Stimulated activated naive CD8-positive, alpha-beta T cell treated with anti-CD3 and anti-CD28 coated beads, Interleukin-15, amount 100 ng/mL, for 72 hours (primary cell): ENCODE measurements around the gene NAAA.
"Not testable (repeated sequence)": the region's sequence is repeated elsewhere in the genome, so short reads cannot be mapped to it uniquely, and the experiment has no call there.

ENCODE experiments used
- ATAC-seq: fragments of 150-1000 bp; cut with Tn5 transposase; 2 replicates; pipeline ENCODE4 v1.10.0; 2021; ENCODE audit warnings: mild to moderate bottlenecking, moderate library complexity
- DNase-seq, 2 donors: peaks; one replicate each; pipeline ENCODE4 v3.0.0; 2021 to 2022
- H3K27ac Mint-ChIP-seq, 2 donors: one replicate each; pipeline ENCODE4 v1.8.0; 2022; ENCODE audit warnings: mild to moderate bottlenecking in 2 of 2, mixed read lengths in 2 of 2, moderate library complexity in 2 of 2
- H3K27me3 Mint-ChIP-seq: one replicate; pipeline ENCODE4 v1.8.0; 2022; ENCODE audit warnings: mixed read lengths
- H3K4me1 Mint-ChIP-seq: one replicate; pipeline ENCODE4 v1.8.0; 2022; ENCODE audit warnings: mild to moderate bottlenecking, mixed read lengths
- H3K4me3 Mint-ChIP-seq, 2 donors: one replicate each; pipeline ENCODE4 v1.8.0; 2022; ENCODE audit warnings: mild to moderate bottlenecking in 2 of 2, mixed read lengths in 2 of 2, moderate library complexity in 1 of 2
- H3K9me3 Mint-ChIP-seq, 2 donors: one replicate each; pipeline ENCODE4 v1.8.0; 2022; ENCODE audit warnings: mixed read lengths in 2 of 2

The NAAA gene

DNA sequence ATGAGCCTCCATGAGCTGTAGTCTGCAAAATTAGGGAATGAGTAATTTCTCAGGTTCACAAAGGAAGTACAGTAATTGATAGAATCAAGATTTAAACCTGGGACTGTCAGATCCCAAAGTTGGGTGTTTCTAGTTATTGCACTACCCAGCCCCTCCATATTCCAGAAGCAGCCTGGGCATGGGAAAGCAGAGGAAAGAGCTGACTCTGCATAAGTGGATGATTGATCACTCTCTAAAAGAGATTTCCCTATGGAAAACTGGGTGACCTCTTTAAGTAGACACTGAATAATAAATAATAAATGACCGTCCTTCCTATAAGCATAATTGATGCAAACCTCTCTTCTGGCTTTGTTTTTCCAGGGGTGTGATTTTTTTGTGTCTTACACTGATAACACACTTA lies 5.2 kb downstream of the NAAA start:
- DNase-seq (no peak), ATAC-seq (no peak)
- no peak overlapping the region for H3K4me3 Mint-ChIP-seq
- no peaks in the 10 kb centered on the region for H3K9me3 Mint-ChIP-seq
- H3K27me3 Mint-ChIP-seq, result no peaks in the 10 kb centered on the region
- no peak overlapping the region for H3K27ac Mint-ChIP-seq
- H3K4me1 Mint-ChIP-seq, result peaks cover 27% of the 10 kb centered on the region

DNA sequence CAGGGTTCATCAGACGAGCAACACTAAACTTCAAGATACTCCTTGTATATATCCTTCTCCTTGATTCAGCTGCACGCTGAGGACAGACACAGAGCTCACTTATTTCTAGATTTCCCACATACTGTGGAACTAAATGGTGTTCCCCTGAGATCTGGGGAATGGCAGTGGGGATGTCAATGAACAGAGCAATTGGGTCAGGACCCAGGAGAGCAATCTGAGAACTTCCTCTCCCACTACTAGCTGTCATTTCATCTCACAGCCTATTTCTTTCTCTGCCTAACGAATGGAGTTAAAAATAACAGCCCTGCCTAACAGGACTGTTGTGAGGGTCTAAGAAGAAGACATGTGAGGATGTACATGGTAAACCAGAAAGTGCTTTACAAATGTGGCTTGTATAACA lies 10.7 kb downstream of the NAAA start:
- Mint-ChIP-seq H3K27ac (no peak overlapping the region), H3K4me3 (no peak overlapping the region), H3K27me3 (no peaks in the 10 kb centered on the region), H3K9me3 (no peaks in the 10 kb centered on the region), H3K4me1 (no peaks in the 10 kb centered on the region)
- DNase-seq (no peak), ATAC-seq (no peak)

DNA sequence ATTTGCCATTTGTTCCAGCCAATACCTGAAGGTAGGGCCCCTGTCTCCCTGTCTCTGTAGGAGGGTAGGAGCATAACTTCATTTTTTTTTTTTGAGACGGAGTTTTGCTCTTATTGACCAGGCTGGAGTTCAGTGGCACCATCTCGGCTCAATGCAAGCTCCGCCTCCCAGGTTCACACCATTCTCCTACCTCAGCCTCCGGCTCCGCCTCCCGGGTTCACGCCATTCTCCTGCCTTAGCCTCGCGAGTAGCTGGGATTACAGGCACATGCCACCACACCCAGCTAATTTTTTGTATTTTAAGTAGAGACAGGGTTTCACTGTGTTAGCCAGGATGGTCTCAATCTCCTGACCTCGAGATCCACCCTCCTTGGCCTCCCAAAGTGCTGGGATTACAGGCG lies 15.9 kb downstream of the NAAA start:
- not testable (repeated sequence) for ATAC-seq, H3K4me3 Mint-ChIP-seq, H3K27me3 Mint-ChIP-seq, H3K9me3 Mint-ChIP-seq, H3K27ac Mint-ChIP-seq, H3K4me1 Mint-ChIP-seq, DNase-seq

DNA sequence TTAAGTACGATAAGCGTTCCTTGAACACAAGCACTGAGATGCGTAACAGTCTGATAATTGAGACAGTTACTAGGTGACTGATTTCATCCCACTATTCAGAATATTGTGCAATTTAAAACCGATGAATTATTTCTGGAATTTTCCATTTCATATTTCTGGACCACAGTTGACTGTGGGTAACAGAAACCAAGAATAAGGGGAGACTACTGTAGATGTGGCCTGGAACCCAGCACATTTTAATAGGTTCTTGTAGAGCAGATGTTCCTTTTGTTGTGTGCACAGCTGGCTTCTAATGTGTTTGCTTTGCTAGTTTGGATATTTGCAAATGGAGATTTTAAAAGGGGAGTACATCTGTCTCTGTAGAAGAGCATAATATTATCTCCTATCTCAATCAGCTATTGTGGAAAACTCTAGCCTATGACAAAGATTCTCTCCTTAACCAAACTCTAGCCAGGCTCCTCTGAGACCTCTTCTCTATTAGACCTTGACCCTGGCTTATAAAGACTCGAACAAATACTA lies 16.4 kb downstream of the NAAA start:
- Mint-ChIP-seq H3K27me3 (no peaks in the 10 kb centered on the region), H3K27ac (peak overlapping the region in 1 of 2 donors; percentile 26)
- peak; percentile 57 for ATAC-seq

DNA sequence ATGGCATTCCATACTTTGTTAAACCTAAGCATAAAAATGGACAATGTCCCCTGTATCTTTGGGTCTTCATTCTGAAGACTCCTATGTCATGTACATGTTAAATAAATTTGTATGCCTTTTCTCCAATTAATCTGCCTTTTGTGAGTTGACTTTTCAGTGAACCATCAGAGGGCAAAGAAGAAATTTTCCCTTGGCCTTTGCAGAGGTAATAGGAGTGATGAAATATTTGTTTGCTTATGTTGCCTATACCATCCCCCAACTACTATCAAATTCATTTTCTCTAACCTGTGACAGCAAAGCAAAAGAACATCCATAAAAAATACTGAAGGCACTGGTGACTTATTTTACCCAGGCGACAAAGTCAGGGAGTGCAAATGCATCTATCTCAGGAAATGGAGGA lies 18.2 kb downstream of the NAAA start:
- H3K27ac Mint-ChIP-seq, result no peak overlapping the region
- DNase-seq (no peak), ATAC-seq (no peak)
- H3K4me3 Mint-ChIP-seq, result no peak overlapping the region
- H3K4me1 Mint-ChIP-seq, result no peaks in the 10 kb centered on the region
- H3K9me3 Mint-ChIP-seq, result no peaks in the 10 kb centered on the region
- no peaks in the 10 kb centered on the region for H3K27me3 Mint-ChIP-seq

More for the DNA sequence above, 16.4 kb downstream of the NAAA start:
- Mint-ChIP-seq H3K9me3 (no peaks in the 10 kb centered on the region), H3K4me3 (no peak overlapping the region), H3K4me1 (no peaks in the 10 kb centered on the region)
- no peak for DNase-seq

DNA sequence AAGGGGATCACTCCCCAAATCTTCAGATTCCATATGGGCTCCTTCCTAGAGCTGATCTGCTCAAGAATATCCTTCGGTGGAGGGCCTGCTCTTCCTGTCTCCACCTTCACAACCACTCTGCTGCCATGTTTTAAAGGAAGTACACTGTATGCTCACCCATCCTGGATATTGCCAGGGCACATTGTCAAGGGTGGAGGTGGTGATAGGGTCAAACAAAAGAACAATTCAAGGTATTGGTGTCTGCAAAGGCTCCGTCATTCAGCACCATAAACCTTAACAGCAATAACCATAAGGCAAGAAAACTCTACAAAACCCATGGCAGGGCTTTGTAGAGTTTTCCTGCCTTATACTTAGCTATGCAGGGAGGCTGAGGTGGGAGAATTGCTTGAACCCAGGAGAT lies 18.9 kb downstream of the NAAA start:
- Mint-ChIP-seq H3K4me3 (no peak overlapping the region), H3K4me1 (no peaks in the 10 kb centered on the region), H3K27ac (no peak overlapping the region), H3K27me3 (no peaks in the 10 kb centered on the region), H3K9me3 (no peaks in the 10 kb centered on the region)
- DNase-seq (no peak), ATAC-seq (no peak)

DNA sequence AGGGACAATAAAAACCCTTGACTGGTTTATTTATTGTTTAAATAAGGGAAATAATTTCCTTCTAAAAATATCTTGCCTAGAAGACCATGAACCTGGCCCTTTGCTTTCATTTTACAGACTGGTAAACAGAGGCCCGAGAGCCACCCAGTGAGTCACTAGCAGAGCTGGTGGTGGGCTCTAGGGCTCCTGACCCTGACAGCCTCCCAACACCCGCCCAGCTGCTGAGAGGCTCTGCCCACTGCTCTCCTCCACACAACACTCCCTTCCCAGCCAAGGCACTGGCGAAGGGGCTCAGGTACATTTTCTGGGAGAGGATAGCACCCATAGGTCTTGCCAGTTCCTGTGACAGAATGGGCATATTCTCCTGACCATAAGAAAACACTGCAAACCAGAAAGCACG lies 20.5 kb downstream of the NAAA start:
- H3K4me1 Mint-ChIP-seq, result peaks cover 4% of the 10 kb centered on the region
- no peak overlapping the region for H3K4me3 Mint-ChIP-seq
- H3K9me3 Mint-ChIP-seq, result no peaks in the 10 kb centered on the region
- DNase-seq (no peak), ATAC-seq (no peak)
- no peaks in the 10 kb centered on the region for H3K27me3 Mint-ChIP-seq
- H3K27ac Mint-ChIP-seq, result no peak overlapping the region

DNA sequence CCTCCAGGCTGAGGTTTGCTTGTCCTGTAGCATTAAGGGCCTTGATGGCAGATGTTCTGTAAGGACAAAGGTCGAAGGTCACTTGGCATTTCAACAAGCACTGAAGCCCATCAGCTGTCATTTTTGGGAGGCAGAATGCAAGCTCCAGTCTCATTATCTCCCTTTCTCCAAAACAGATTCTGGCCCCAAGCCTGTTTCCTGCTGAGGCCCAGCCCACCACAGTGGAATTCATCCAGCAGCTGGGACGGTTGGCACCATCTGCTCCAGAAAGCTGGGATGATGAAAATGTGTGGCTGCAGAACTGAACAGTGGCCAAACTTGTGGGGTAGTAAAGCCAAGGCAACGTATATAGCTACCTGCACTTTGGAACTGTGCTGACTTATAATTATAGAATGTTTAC lies 20.9 kb downstream of the NAAA start:
- DNase-seq (no peak), ATAC-seq (no peak)
- Mint-ChIP-seq H3K4me3 (no peak overlapping the region), H3K9me3 (no peaks in the 10 kb centered on the region), H3K27ac (no peak overlapping the region), H3K4me1 (peaks cover 4% of the 10 kb centered on the region), H3K27me3 (no peaks in the 10 kb centered on the region)

DNA sequence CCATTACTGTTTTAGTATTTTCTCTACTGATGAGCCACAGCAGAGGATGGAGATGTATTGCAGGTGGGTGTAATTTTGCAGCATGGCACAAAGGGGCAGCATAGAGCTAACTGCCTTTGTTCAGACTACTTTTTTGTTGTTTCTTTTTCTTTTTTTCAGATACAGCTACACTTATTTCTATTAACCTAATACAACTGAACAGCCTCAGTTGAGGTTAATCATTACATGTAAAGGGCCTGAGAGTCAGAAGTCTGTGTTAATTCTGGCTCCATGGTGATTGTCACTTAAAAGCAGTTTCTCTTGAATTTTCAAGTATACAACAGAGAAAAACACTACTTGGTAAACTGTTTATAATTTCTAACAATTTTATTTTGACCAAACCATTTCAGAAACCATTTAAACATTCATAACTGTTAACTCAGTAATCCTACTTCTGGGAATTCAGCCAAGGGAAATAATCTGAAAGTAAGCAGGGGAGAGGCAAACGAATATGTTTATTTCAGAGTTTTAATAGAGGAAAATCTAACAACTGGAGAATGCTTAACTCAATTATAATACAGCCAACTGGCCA lies 24.6 kb downstream of the NAAA start:
- Mint-ChIP-seq H3K27me3 (no peaks in the 10 kb centered on the region), H3K9me3 (peaks cover 0 to 6% of the 10 kb centered on the region in 2 donors), H3K27ac (no peak overlapping the region), H3K4me1 (peaks cover 4% of the 10 kb centered on the region), H3K4me3 (no peak overlapping the region)
- ATAC-seq (peak; percentile 66), DNase-seq (peak in 1 of 2 donors; percentile 11)

DNA sequence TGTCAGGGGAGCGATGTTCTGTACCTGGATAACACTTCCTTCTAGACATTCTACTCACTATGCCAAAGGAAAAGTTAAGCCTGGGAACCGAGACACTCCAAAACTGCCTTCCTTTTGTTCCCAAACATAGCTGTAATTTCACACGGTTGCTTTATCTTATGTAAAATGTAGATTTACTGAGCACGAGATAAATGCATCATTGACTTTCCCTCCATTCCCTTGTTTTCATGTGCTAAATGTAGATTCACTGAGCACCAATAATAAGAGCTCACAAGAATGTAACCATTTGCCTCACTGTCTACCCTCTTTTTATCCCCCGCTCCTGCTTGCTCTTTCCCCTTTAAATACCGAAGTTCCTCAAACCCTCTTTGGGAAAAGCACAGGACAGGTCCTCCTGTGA lies 27.8 kb downstream of the NAAA start:
- H3K4me1 Mint-ChIP-seq, result peaks cover 4% of the 10 kb centered on the region
- no peak overlapping the region for H3K4me3 Mint-ChIP-seq
- DNase-seq, result no peak
- no peaks in the 10 kb centered on the region for H3K27me3 Mint-ChIP-seq
- ATAC-seq, result no peak
- H3K27ac Mint-ChIP-seq, result no peak overlapping the region
- peaks cover 4 to 14% of the 10 kb centered on the region in 2 donors for H3K9me3 Mint-ChIP-seq

DNA sequence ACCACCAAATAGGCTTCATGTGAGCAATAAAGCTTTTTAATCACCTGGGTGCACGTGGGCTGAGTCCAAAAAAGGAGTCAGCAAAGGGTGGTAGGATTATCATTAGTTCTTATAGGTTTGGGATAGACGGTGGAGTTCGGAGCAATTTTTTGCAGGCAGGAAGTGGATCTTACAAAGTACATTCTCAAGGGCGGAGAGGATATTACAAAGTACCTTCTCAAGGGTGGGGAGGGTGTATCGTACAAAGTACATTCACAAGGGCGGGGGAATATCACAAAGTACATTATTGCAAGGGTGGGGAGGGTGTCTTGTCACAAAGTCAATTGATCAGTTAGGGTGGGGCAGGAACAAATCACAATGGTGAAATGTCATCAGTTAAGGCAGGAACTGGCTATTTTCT lies 30.0 kb downstream of the NAAA start:
- not testable (repeated sequence) for H3K4me1 Mint-ChIP-seq, H3K4me3 Mint-ChIP-seq, DNase-seq, H3K27me3 Mint-ChIP-seq, H3K27ac Mint-ChIP-seq, ATAC-seq
- H3K9me3 Mint-ChIP-seq, result peaks cover 4 to 14% of the 10 kb centered on the region in 2 donors

DNA sequence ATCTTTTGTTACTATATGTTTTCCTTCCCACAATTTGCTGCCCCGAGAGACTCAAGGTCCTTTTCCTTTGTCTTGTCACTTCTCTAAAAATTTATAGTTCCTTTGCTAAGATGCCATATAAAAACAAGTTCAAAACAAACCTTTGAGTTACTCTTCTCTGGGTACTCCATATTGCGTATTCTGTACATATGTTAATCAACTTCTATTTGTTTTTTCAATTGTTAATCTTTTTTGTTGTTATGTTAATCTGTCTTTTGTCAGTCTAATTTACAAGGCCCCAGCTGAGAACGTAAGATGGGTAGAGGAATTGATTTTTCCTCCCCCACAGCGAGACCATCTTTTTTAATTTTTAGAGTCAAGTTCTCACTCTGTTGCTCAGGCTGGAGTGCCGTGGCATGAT lies 31.4 kb downstream of the NAAA start:
- Mint-ChIP-seq H3K27ac (no peak overlapping the region), H3K4me1 (no peaks in the 10 kb centered on the region), H3K4me3 (no peak overlapping the region), H3K27me3 (peaks cover 6% of the 10 kb centered on the region), H3K9me3 (peaks cover 4 to 14% of the 10 kb centered on the region in 2 donors)
- DNase-seq (no peak), ATAC-seq (no peak)

DNA sequence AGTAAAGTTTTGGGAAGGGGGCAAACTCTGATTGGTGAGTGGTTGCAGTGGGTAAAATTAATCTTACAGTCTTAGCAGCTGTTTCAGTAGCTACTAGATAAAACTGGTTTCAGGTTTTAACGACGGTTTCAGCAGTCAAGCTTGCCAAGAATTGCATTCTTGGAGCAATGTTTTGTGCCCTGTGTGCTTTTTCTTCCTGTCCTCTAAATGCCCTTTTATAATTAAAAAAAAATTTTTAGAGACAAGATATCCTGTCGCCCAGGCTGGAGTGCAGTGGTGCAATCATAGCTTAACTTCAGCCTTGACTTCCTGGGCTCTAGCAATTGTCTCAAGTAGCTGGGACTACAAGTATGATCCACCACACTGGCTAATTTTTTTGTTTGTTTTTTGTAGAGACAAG lies 32.3 kb downstream of the NAAA start:
- H3K9me3 Mint-ChIP-seq, result peaks cover 4 to 14% of the 10 kb centered on the region in 2 donors
- ATAC-seq, result no peak
- peaks cover 6% of the 10 kb centered on the region for H3K27me3 Mint-ChIP-seq
- H3K27ac Mint-ChIP-seq, result no peak overlapping the region
- no peaks in the 10 kb centered on the region for H3K4me1 Mint-ChIP-seq
- H3K4me3 Mint-ChIP-seq, result no peak overlapping the region
- no peak for DNase-seq

DNA sequence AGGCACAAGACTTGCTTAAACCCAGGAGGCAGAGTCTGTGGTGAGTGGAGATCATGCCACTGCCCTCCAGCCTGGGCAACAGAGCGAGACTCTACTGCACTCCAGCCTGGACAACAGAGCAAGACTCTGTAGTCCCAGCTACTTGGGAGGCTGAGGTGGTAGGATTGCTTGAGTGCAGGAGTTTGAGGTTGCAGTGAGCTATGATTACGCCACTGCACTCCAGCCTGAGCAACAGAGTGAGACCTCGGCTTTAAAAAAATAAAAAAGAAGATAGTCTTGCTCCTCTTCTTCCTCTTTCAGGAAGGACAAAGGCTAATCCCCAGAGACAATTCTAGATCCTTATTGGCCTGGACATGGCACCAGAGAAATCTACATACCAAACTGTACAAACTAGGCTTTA lies 32.8 kb downstream of the NAAA start:
- no peak for DNase-seq
- ATAC-seq, result no peak
- Mint-ChIP-seq H3K9me3 (peaks cover 4 to 14% of the 10 kb centered on the region in 2 donors), H3K4me3 (no peak overlapping the region), H3K27me3 (peaks cover 6% of the 10 kb centered on the region), H3K4me1 (no peaks in the 10 kb centered on the region), H3K27ac (no peak overlapping the region)

DNA sequence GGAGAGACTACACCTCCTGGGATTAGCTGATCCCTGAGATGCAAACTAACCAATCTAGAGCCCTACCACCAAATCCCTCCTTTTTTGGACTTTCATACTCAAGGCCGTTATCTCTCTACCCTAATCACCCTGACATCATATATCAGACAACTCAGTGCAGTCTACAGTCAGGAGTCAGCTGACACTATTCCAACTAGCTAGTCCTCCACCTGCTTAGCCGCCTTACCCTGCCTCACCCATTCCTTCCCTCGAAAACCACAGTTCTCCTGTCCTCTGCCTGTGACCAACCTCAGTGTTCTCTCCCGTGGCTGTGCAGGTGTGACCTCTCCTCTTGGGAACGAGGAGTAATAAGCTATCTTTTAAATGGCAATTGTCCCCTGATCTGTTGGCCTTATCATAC lies 36.7 kb downstream of the NAAA start:
- H3K4me3 Mint-ChIP-seq, result no peak overlapping the region
- no peaks in the 10 kb centered on the region for H3K9me3 Mint-ChIP-seq
- no peak overlapping the region for H3K27ac Mint-ChIP-seq
- ATAC-seq, result no peak
- DNase-seq, result no peak
- H3K4me1 Mint-ChIP-seq, result no peaks in the 10 kb centered on the region
- peaks cover 6% of the 10 kb centered on the region for H3K27me3 Mint-ChIP-seq

DNA sequence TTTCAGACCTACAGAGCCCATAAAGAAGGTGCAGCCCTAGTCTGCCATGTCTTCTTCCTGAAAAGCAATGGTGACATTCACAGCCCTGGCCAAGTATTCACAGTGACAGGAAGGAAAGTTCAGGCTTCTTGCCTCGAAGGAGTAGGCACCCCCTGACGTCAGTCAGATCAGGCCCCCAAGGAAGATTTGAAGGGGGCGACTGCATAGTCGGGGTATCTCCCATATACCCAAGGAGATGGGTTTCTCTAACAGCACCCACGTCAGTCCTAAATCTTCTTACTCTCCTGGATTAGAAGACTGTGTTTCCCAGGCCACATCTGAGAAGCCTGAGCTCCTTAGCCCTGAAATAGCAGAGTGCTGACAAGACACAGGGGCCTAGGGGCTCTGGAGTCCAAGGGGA lies 38.5 kb downstream of the NAAA start, which contains the start of gene PPEF2:
Gene PPEF2 (minus strand): TSS at position 101 of the 400 bp plus-strand sequence. CDS start 6,127 bp downstream, outside the sequence.
- no peak for ATAC-seq
- H3K4me1 Mint-ChIP-seq, result no peaks in the 10 kb centered on the region
- peaks cover 6% of the 10 kb centered on the region for H3K27me3 Mint-ChIP-seq
- no peak within 1 kb of the TSS for H3K4me3 Mint-ChIP-seq
- no peak for DNase-seq
- H3K9me3 Mint-ChIP-seq, result no peaks in the 10 kb centered on the region
- no peak within 1 kb of the TSS for H3K27ac Mint-ChIP-seq

DNA sequence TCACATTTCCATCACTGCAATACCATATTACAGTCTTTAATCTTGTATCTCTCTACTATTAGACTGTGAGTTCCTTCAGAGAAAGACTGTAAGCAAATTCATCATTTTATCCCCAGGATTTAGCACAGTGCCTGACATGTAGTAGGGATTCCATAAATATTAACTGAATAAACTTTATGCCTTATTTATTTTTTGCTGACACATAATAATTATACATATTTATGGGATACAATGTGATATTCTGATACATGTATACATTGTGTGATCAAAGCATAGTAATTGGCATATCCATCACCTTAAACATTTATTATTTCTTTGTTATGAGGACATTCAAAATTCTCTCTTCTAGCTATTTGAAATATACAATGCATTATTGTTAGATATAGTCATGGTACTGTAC lies 42.3 kb downstream of the NAAA start:
- Mint-ChIP-seq H3K27ac (no peak overlapping the region), H3K4me3 (no peak overlapping the region), H3K9me3 (no peaks in the 10 kb centered on the region), H3K27me3 (no peaks in the 10 kb centered on the region), H3K4me1 (no peaks in the 10 kb centered on the region)
- ATAC-seq, result no peak
- no peak for DNase-seq
